Psoas muscle (tissue), 8 donors: Measurements from ENCODE around the gene HIPK1. TPM values are rescaled to one million over a fixed set of nuclear protein-coding genes. Genes with fewer than 3 reads are reported as not detected.
A peak's percentile ranks its signal among the peaks of the same experiment; 100 is the strongest.

Experiments
- ATAC-seq, 4 donors: fragments of 200-7000 bp; cut with Tn5 transposase; one replicate each; pipeline ENCODE4 v1.9.1; 2020; ENCODE audit warnings: moderate library complexity in 3 of 4, mild to moderate bottlenecking in 2 of 4
- DNase-seq, 2 donors: peaks; one replicate each; pipeline ENCODE4 v3.0.0-alpha.2; 2020
- H3K27ac ChIP-seq: fragments of 200-600 bp; one replicate; pipeline ENCODE4 v1.8.0; 2022
- H3K27me3 ChIP-seq, 3 donors: fragments of 200-600 bp in 1 of 3; one replicate each; pipeline versions ENCODE4 v1.6.1 to v1.8.0; 2013 to 2022; ENCODE audit warnings: low read length in 2 of 3, mild to moderate bottlenecking in 2 of 3, moderate library complexity in 1 of 3; ENCODE audit not compliant: insufficient read depth in 3 of 3
- H3K36me3 ChIP-seq, 2 donors: fragments of 200-600 bp in 1 of 2; one replicate each; pipeline versions ENCODE4 v1.6.1 to v1.8.0; 2013 to 2022; ENCODE audit warnings: low read depth in 1 of 2, mild to moderate bottlenecking in 1 of 2, moderate library complexity in 1 of 2; ENCODE audit not compliant: insufficient read depth in 1 of 2
- H3K4me1 ChIP-seq: fragments of 200-600 bp; one replicate; pipeline ENCODE4 v1.8.0; 2022
- H3K4me3 ChIP-seq: fragments of 200-600 bp; one replicate; pipeline ENCODE4 v1.8.0; 2022; ENCODE audit warnings: mild to moderate bottlenecking
- H3K9me3 ChIP-seq: fragments of 200-600 bp; one replicate; pipeline ENCODE4 v1.8.0; 2022
- CTCF ChIP-seq: fragments of 200-600 bp; IDR thresholded peaks from one replicate; pipeline ENCODE4 v1.8.0; 2022; ENCODE audit warnings: antibody characterized with exemption
- WGBS, 3 donors: extraction: QIAGEN DNeasy Blood & Tissue Kit; methylation state at CpG; one replicate each; pipeline versions ENCODE4 v1.1.6 to v1.1.7; 2013; 5-methylcytosine and 5-hydroxymethylcytosine counted together
- intact Hi-C, 2 donors: fragments of 100-400 bp; cut with DNase I; formaldehyde crosslinking; loops; one replicate each; pipeline versions ENCODE4 v1.11.0 to v1.14.2; 2022
- polyA plus RNA-seq, 3 donors: library from polyadenylated mRNA; stranded (reverse); fragments of 200-250 nt; gene quantifications; one replicate each; pipeline ENCODE4 v1.2.3, GENCODE V29; 2013
- total RNA-seq, 4 donors: library from RNA; stranded (reverse); fragmentation: NEBNext Ultra II Directional in 2 of 4; extraction: Animal tissue kit (Norgen Biotek cat#: 25700) in 2 of 4; gene quantifications; one replicate each; pipeline versions ENCODE4 v1.2.1 to v1.2.4, GENCODE V29; 2021 to 2023
- donor health status: healthy with polysubstance abuse.
- donor health status: DM: no; HTN: no; CAD: no; lungs with moderate emphysema.
- donor health status: Bipolar disorder and iron deficiency.
- donor health status: healthy.
- donor health status: DM: yes; HTN: yes; CAD: no.
- donor health status: DM: no; HTN: no; CAD: no.
- donor health status: DM: no; HTN: no; CAD: no.
- donor health status: DM: yes; HTN: yes; CAD: no.

Gene HIPK1
- total and polyA plus RNA-seq, 7 donors: 16.8 to 80.6 (median 56.0) TPM

- peaks cover 4 to 50% of the 10 kb centered on the region in 2 donors for H3K36me3 ChIP-seq
- no peaks in the 10 kb centered on the region for H3K27me3 ChIP-seq
- intact Hi-C loops: loop anchor here in 1 of 2 donors (2.0 to 10.0 kb wide), 2 partner anchors 67 to 149 kb away; partner anchors contain the start of gene PHTF1
- H3K9me3 ChIP-seq: no peaks in the 10 kb centered on the region
- 9 to 14% (median 13%) methylated on average over 7 of the region's 7 CpGs for WGBS, 3 donors
- ATAC-seq: no peak
- peak overlapping the region; percentile 91 for H3K4me3 ChIP-seq
- no peak for DNase-seq
- H3K27ac ChIP-seq: peak overlapping the region; percentile 89
- no peak for TF ChIP-seq CTCF
- H3K4me1 ChIP-seq: peaks cover 9% of the 10 kb centered on the region
Measured at GRCh38 chr1:113903501-113904292, 25.4 kb upstream of the HIPK1 start.

GRCh38 chr1:113904293-113904673 is 24.8 kb upstream of the HIPK1 start:
- Histone ChIP-seq H3K4me3 (peak overlapping the region; percentile 91), H3K27ac (peak overlapping the region; percentile 89), H3K9me3 (no peaks in the 10 kb centered on the region), H3K4me1 (peaks cover 9% of the 10 kb centered on the region), H3K36me3 (peaks cover 4 to 50% of the 10 kb centered on the region in 2 donors), H3K27me3 (no peaks in the 10 kb centered on the region)
- 0 to 1% (median 0%) methylated on average over 11 of the region's 11 CpGs for WGBS, 3 donors
- TF ChIP-seq CTCF: no peak
- no peak for DNase-seq
- ATAC-seq: no peak
- intact Hi-C loops: loop anchor here in 1 of 2 donors (2.0 to 10.0 kb wide), 2 partner anchors 67 to 149 kb away; partner anchors contain the start of gene PHTF1

GRCh38 chr1:113904674-113905434 is 24.3 kb upstream of the HIPK1 start, which contains the start of the genes AP4B1 and DCLRE1B:
Gene AP4B1 (minus strand): TSS chr1:113904799. CDS start chr1:113904717, 82 bp downstream.
Gene DCLRE1B (plus strand): TSS chr1:113905326. CDS start chr1:113905587, 261 bp downstream.
- peaks cover 4 to 48% of the 10 kb centered on the region in 2 donors for H3K36me3 ChIP-seq
- H3K4me3 ChIP-seq: peak within 1 kb of the TSS; percentile 91
- ATAC-seq (peak; percentile 95 to 97 (median 96)), DNase-seq (peak; percentile 99 to 100)
- peak; percentile 70 for TF ChIP-seq CTCF
- peaks cover 9% of the 10 kb centered on the region for H3K4me1 ChIP-seq
- H3K27me3 ChIP-seq: no peaks in the 10 kb centered on the region
- no peaks in the 10 kb centered on the region for H3K9me3 ChIP-seq
- WGBS, 3 donors: 0 to 1% (median 0%) methylated on average over 65 to 67 of the region's 67 CpGs
- peak within 1 kb of the TSS; percentile 89 for H3K27ac ChIP-seq
- intact Hi-C loops: loop anchor here (1.0 to 10.0 kb wide), 4 partner anchors 24 to 150 kb away; partner anchors contain the start of genes HIPK1 (in 2 of the 2) and PHTF1 (in 2 of the 2)

GRCh38 chr1:113905435-113905861 is 23.7 kb upstream of the HIPK1 start:
- intact Hi-C loops: loop anchor here (1.0 to 10.0 kb wide), 4 partner anchors 24 to 151 kb away; partner anchors contain the start of genes HIPK1 (in 2 of the 2) and PHTF1 (in 2 of the 2)
- ATAC-seq: no peak
- H3K4me3 ChIP-seq: peak overlapping the region; percentile 91
- H3K27ac ChIP-seq: peak overlapping the region; percentile 89
- no peak for DNase-seq
- H3K4me1 ChIP-seq: peaks cover 9% of the 10 kb centered on the region
- TF ChIP-seq CTCF: no peak
- no peaks in the 10 kb centered on the region for H3K27me3 ChIP-seq
- WGBS, 3 donors: 1% methylated on average over 17 of the region's 17 CpGs
- H3K9me3 ChIP-seq: no peaks in the 10 kb centered on the region
- peaks cover 0 to 47% of the 10 kb centered on the region in 2 donors for H3K36me3 ChIP-seq
